ENCODE measurements around the gene DGKE.

DGKE gene

GRCh38 chr17:56833809-56834379 lies at the start of gene DGKE, which contains the start of gene C17orf67:
TSS of gene DGKE (plus strand) at chr17:56834151. CDS start at chr17:56834796, 645 bp downstream.
TSS of gene C17orf67 (minus strand) at chr17:56833920. CDS start at chr17:56815810, 18,110 bp downstream.
- FAIRE-seq (no peak), DNase-seq (ENCODE audit: insufficient read length, low spot score) (peak; percentile 96)
- peak; percentile 54; the same call in 1 of the 2 replicates for TF ChIP-seq POLR2A (IDR thresholded peaks at IDR 0.05; ENCODE audit: low read depth, low read length)

- FAIRE-seq (no peak), DNase-seq (ENCODE audit: insufficient read length, low spot score) (no peak)
- no peak for TF ChIP-seq POLR2A (IDR thresholded peaks at IDR 0.05; ENCODE audit: low read depth, low read length)
Observed at GRCh38 chr17:56785405-56785804, 48.5 kb upstream of the DGKE start.

DNA sequence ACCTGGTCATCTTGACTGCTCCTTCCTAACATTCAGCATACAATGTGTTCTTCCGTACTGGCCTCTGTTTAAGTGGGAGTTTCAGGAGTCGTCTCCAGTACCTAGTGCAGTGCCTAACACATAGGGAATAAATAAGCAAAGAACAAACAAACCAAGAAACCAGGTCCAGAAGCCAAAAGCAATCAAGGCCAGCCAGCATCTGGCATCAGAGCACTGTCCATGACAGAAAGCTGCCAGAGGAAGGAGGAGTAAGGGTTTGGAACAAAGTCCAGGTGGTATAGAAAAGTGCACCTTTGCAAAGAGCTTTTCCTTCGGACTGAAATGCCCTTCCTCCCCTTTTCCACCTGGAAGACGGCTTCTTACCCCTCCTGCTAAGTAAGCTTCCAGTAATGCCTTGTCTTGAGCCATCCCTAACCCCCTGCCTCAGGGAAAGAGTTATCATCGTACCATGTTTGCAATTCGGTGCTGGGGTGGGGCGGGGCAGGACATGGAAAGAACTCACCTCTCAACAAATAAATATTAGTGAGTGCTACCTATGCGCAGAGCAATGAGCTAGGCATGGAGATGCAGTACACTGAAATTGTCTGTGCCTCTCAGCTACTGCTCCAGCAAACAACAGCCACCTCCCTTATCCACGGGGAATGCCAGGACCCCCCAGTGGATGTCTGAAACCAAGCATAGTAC lies 47.8 kb upstream of the DGKE start:
- FAIRE-seq = no peak
- TF ChIP-seq POLR2A (IDR thresholded peaks at IDR 0.05; ENCODE audit: low read depth, low read length) = no peak
- no peak for DNase-seq (ENCODE audit: insufficient read length, low spot score)

GRCh38 chr17:56786989-56787482 lies 46.9 kb upstream of the DGKE start:
- FAIRE-seq = peak; percentile 91
- DNase-seq (ENCODE audit: insufficient read length, low spot score) = peak; percentile 59
- TF ChIP-seq POLR2A (IDR thresholded peaks at IDR 0.05; ENCODE audit: low read depth, low read length) = no peak

GRCh38 chr17:56792267-56792666 lies 41.7 kb upstream of the DGKE start:
- no peak for TF ChIP-seq POLR2A (IDR thresholded peaks at IDR 0.05; ENCODE audit: low read depth, low read length)
- FAIRE-seq (no peak), DNase-seq (ENCODE audit: insufficient read length, low spot score) (no peak)

- DNase-seq (ENCODE audit: insufficient read length, low spot score) = no peak
Observed at GRCh38 chr17:56793531-56793930, 40.4 kb upstream of the DGKE start.

DNA sequence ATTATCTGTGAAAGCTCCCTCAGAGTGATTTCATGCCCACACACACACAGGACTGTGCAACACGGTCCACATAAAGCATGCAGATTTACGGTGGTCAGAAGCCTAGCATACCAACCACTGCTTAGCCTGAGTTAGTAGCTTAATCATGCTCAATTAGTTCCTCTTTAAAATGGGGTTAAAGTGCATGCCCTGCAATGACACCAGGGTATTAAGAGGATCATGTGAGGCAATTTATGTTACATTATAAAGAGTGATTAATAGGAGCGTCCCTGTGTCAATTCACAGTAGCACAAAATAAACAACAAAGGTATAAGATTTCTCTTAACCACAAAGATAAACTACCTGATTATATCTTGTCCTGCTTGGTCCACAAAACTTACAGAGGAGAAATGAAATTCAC lies 40.0 kb upstream of the DGKE start:
- DNase-seq (ENCODE audit: insufficient read length, low spot score) (no peak), FAIRE-seq (no peak)
- TF ChIP-seq POLR2A (IDR thresholded peaks at IDR 0.05; ENCODE audit: low read depth, low read length) = no peak

More at GRCh38 chr17:56793531-56793930, 40.4 kb upstream of the DGKE start:
- no peak for FAIRE-seq
- no peak for TF ChIP-seq POLR2A (IDR thresholded peaks at IDR 0.05; ENCODE audit: low read depth, low read length)

DNA sequence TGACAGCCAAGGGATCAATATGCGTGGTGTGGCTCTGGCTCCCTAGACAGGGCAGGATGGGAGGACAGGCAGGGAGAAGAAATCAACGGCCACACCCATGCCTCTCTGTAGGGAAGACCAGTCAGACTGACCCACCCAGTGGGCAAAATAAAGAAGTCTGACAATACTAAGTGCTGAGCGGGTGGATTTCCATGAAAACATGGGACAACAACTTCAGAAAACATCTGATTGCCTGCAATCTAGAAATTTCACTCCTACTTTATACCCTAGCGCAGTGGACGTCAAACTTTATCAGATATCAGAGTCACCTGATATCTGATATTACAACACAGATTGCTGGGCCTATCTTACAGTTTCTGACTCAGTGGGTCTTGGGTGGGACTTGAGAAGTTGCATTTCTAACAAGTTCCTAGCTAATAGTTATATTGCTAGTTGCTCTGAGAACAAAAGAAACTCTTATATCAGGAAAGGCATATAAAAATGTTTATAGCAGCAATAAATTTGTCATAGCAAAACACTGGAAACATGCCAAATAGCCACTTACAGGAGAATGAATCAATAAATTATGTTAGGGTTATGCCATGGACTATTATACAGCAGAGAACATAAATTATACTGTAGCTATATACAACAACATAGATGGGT lies 38.6 kb upstream of the DGKE start:
- no peak for FAIRE-seq
- no peak for TF ChIP-seq POLR2A (IDR thresholded peaks at IDR 0.05; ENCODE audit: low read depth, low read length)
- DNase-seq (ENCODE audit: insufficient read length, low spot score) = no peak

- FAIRE-seq (no peak), DNase-seq (ENCODE audit: insufficient read length, low spot score) (no peak)
- TF ChIP-seq POLR2A (IDR thresholded peaks at IDR 0.05; ENCODE audit: low read depth, low read length) = no peak
Observed at GRCh38 chr17:56796536-56796935, 37.4 kb upstream of the DGKE start.

- TF ChIP-seq POLR2A (IDR thresholded peaks at IDR 0.05; ENCODE audit: low read depth, low read length) = no peak
- no peak for FAIRE-seq
Observed at GRCh38 chr17:56798916-56799315, 35.0 kb upstream of the DGKE start.

DNA sequence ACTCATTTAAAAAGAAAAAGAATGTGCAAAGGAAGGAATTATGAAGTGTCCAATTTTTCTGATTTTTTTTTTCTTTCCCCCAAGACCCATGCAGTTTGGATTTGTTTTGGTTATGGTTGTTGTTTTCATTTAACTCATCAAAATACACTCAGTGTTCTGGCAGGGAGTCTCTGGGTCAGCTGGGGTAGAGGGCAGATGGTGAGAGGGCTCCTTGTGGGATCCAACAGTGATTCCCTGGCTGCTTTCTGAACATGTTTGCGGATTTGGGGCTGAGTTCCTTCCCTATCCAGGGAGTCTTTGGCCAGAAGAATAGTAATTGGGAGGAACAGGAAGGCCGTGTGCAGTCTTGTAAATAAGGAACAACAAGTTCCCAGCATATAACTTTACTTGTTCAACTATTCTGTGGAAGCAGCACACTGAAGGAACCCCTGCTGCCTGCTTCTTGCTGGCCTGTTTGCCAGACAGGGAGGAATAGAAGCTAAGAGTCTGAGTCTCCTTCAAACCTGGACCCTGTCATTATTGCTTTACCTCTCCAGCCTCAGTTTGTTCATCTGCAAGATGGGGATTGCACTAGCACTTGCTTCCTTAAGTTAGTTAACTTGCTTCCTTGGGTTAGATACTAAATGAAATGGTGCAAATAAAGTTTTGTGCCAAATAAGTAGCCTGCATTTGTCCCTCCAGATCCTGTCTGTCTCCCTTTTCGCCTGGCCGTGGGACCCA lies 32.3 kb upstream of the DGKE start:
- no peak for DNase-seq (ENCODE audit: insufficient read length, low spot score)
- FAIRE-seq = no peak
- no peak for TF ChIP-seq POLR2A (IDR thresholded peaks at IDR 0.05; ENCODE audit: low read depth, low read length)

More at GRCh38 chr17:56798916-56799315, 35.0 kb upstream of the DGKE start:
- DNase-seq (ENCODE audit: insufficient read length, low spot score) = no peak

- DNase-seq (ENCODE audit: insufficient read length, low spot score) = no peak
- no peak for FAIRE-seq
- no peak for TF ChIP-seq POLR2A (IDR thresholded peaks at IDR 0.05; ENCODE audit: low read depth, low read length)
Observed at GRCh38 chr17:56803071-56803470, 30.9 kb upstream of the DGKE start.

- no peak for FAIRE-seq
- TF ChIP-seq POLR2A (IDR thresholded peaks at IDR 0.05; ENCODE audit: low read depth, low read length) = no peak
- DNase-seq (ENCODE audit: insufficient read length, low spot score) = no peak
Observed at GRCh38 chr17:56804454-56804853, 29.5 kb upstream of the DGKE start.

DNA sequence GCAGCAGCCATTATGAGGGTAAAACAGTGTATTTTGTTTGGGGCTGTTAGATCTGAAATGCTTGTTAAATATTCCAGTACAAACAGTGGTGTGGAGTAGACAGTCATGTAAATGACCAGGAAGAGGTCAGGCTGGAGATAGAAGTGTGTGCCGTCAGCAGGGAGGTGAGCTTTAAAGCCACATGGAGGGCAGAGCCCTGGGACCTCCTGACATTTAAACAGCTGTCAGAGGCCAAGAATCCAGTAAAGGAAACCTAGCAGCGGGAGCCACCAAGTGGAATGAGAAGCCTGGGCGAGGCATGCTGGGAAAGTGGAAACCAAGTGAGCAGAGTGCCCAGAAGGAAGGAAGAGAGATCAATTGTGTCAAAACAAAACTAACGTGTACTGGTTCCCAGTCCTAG lies 27.0 kb upstream of the DGKE start:
- DNase-seq (ENCODE audit: insufficient read length, low spot score) (no peak), FAIRE-seq (no peak)
- TF ChIP-seq POLR2A (IDR thresholded peaks at IDR 0.05; ENCODE audit: low read depth, low read length) = no peak
